Raji (cell line): Measurements from ENCODE around the gene SAMD4A.

Source experiments
- POLR2A ChIP-seq: IDR thresholded peaks from 2 replicates; pipeline ENCODE4 v1.6.1; 2011; ENCODE audit warnings: low read depth, low read length, control low read depth; ENCODE audit not compliant: insufficient read depth

SAMD4A gene

DNA sequence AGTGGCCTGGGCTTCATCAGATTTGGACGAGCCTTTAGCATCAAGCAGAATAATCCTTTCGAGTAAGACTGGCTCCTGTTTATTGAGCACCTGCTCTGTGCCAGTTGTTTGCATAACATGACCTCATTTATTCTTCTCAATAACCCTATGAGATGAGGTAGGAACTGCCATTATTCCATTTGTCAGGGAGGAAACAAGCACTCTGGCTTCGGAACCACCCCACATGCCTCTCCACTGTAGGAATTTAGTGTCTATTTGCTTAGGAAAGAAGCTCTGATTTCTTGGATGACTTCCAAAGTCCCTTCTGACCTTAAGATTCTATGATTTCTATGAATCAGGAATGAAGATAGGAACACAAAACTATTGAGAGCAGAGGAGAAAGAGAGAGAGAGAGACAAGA, 11.0 kb downstream of the SAMD4A start:
- no peak for TF ChIP-seq POLR2A

DNA sequence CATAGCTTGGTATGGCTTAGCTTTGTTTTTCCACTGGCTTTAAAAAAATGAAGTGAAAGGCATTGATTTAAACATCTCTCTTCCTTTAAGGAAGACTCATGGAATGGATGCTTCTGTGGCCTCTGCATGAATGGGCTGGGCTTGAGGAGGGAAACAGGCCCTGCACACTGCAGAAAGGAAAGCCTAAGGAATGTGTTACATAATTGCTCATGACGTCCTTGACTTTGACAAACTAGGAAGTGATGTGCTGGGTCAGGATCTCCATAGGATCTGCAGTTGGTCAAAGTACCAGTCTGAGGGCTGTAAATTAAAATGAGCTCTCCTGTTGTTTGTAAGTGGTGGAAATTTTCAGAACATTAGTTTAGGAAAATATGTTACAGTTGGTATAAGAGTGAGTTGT, 12.7 kb downstream of the SAMD4A start:
- no peak for TF ChIP-seq POLR2A

DNA sequence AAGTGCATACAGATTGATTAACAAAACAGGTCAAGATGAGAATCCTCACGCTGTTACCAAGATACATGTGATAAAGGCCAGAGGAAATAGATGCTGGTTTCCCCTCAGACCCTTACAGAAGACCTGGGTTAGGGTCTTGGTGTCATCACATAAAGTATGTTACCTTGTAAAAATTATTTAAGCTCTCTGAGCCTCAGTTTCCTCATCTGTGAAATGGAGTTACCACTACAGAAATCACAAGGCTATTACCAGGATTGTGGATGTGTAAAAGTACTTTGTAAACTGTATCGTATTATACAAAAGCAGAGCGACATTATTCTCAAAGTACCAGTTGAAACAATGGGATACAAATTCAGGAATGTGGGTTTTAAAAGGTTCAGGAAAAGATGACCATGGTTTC, 14.0 kb downstream of the SAMD4A start:
- TF ChIP-seq POLR2A: no peak

DNA sequence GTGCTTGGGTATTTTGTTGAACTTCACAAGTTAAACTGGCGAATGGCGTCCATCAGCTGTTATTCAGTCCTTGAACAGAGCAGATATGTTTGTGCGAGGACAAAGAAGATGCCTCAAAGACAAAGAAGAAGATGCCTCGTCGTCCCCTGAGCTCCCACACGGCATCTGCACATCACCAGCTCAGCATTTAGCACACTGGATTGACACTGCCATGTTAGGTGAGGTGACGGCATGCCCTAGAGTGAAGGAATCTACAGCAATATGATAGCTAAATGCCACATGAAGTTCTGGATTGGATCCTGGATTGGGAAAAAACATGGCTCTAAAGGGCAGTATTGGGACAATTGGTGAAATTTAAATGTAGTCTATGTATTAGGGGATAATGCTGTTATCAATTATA, 15.4 kb downstream of the SAMD4A start:
- TF ChIP-seq POLR2A: no peak

DNA sequence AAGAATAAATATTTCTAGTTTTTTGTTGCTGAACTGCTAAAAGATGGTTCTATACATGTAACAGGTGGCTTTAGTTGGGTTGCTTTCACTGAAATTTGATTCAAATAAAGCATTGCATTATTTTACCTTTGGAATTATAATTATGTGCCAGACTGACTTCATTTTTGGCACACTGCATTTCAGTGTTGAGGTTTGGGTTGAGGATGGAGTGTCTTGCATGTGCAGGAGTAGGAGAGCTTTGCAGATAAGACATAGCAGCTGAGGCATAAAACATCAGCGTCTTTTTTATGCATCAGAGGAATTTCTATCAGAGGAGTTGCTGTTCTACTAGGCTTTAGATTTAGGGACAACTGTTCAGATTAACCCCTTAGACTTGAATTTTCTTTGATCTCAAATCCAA, 17.2 kb downstream of the SAMD4A start:
- TF ChIP-seq POLR2A: no peak

DNA sequence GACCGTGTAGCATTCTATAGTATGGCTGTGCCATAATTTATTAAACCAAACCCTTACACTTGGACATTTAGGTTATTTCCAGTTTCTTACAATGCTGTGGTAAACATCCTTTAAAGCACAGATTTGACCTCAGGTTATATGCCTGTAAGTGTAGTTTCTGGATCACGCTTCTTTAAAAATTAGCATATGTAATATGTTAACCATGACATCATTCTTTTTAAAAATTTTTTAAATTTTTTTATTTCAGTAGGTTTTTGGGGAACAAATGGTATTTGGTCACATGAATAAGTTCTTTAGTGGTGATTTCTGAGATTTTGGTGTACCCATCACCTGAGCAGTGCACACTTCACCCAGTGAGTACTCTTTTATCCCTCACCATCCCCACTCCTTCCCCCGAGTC, 18.3 kb downstream of the SAMD4A start:
- TF ChIP-seq POLR2A: no peak

DNA sequence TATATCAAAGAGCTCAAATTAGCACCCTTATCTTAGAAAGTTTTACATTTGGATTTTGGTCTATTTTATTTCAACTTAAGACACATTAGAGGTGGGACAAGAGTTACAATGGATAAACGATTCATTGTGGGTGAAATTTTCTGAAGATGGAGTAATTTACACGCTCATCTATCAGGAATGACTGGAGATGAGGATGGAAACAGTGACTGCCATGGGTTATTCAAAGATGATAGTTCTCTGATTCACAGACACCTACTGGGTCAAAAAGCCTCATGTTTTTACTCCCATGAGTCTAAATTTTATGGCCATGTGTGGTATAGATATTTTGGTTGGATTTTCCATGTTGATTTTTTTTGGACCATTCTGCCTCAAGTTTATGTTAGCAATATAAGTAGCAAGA, 22.1 kb downstream of the SAMD4A start:
- no peak for TF ChIP-seq POLR2A

DNA sequence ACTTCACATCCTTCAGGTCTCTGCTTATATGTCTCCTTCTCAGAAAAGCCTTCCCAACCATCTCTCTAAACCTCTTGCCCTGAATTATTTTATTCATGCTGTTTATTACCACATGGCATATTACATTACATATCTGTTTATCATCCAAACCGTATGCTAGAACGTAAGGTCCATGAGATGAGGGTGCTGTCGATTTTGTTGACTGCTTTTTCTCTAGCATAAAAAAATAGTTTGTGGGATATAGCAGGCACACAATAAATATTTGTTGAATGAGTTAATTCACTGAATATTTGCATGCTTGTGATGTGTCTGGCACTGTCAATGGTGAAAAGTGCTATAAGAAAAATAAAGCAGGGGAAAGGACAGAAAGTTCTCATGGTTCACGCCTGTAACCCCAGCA, 22.9 kb downstream of the SAMD4A start:
- no peak for TF ChIP-seq POLR2A

DNA sequence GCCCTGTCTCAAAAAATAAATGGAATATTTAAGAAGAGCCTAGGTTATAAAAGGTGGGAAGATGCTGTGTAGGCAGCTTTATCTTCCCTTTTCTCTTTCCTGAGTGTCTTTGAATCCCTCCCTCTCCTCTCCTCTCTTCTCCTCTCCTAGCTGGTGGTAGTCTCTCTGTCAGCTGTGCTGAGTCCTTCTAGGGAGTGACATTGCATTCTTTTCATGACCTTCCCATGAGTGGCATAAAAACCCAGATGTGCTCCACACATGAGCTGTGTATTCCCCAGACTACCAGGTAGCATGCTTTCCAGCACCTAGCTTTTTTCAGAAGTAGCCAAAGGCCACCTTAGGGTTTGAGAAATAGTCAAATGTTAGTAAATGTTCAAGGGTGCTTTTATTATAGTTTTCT, 23.6 kb downstream of the SAMD4A start:
- TF ChIP-seq POLR2A: no peak

DNA sequence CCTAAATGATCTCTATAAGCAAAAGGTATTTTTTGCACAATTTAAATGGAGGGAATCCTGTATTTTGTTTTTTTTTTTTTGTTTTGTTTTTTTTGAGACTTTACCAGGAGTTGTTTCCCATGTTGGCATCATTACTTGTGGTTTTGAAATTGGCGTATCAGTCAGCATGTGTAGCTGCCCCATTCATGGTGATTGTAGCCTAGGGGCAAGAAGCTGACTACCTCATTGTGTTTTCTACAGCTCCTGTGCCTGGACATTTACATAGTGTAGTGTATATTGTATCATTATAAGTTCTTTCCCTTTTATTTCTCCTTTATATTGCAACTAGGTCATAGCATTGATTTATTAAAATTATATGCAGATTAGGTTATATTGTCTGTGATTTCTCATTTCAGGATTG, 24.5 kb downstream of the SAMD4A start:
- TF ChIP-seq POLR2A: no peak

DNA sequence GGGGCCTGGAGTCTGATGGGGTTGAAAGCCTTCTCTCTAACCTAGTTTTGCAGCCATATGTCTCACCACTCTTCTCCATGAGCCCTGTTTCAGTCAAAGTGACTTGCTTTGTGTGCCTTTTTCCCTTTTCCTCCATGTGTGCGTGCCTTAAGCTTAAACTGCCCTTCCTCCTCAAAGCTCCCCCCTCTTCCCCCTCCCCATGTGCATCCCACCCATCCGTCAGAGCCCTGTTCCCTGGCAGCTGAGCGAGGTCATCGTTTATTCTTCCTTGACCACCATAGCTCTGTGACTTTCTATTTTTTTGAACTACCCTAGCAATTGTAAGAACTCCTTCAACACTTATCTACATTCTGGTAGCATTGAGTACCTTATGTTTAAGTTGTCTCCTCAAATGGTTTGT, 24.9 kb downstream of the SAMD4A start:
- TF ChIP-seq POLR2A: no peak

DNA sequence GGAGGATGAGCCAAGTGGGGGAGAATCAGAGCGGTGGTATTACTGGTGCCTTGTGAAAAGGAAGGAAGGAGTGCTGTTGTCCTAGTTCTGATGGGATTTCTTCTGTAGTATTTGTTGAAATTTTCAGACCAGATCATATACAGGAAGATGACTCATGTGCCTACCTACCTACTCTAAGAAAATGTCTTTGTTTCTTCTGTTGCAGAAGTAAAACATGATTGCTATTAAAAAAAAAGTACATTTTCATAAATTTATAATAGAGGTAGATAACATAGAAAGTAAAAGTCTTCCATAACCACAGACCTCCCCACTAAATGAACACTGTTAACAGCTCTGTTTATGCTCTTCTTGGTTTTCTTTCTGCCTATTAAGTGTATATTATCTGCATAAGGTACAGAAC, 26.9 kb downstream of the SAMD4A start:
- TF ChIP-seq POLR2A: no peak

DNA sequence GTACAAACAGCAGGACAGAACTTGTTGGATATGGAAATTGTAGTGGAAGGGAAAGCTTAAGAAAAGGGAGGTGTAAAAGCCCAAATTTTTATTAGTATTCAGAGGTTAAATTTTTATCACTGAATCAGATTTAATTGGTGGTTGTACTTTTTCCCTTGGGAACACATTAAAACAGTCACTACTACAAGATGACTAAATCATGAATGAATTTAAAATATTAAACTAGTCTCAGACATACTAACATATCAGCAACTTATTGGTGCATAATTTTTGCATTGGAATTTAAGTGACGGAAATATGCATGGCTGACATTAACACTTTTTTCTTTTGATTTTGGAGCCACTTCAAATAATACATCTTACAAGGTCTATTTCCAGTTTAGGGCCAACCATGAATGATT, 27.6 kb downstream of the SAMD4A start:
- no peak for TF ChIP-seq POLR2A

DNA sequence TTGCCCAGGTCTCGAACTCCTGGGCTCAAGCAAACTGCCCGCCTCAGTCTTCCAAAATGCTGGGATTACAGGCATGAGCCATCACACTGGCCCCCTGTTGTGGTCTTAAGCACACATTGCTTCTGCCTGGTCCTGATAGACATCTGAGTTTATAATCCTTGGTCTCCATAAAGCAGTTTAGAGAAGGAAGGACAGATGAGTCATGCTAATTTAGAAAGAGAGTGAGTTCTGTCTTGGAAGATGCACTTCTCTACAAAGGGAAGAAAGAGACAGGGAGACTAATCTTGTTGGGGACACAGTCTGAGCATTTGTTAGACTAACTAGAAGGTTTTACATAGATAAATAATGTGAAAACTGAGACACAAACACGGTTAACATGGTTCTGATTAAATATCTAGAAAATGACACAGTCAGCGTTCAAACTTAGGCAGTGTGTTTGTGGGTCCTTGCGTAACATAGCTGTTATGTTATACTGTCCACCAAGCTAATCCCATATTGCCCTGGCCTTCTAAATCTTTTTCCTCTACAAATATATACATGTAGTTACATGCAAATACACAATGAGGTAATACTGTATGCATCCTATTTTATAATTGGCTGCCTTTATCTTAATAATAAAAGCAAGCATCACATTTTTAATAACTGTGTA, 31.0 kb downstream of the SAMD4A start:
- no peak for TF ChIP-seq POLR2A

DNA sequence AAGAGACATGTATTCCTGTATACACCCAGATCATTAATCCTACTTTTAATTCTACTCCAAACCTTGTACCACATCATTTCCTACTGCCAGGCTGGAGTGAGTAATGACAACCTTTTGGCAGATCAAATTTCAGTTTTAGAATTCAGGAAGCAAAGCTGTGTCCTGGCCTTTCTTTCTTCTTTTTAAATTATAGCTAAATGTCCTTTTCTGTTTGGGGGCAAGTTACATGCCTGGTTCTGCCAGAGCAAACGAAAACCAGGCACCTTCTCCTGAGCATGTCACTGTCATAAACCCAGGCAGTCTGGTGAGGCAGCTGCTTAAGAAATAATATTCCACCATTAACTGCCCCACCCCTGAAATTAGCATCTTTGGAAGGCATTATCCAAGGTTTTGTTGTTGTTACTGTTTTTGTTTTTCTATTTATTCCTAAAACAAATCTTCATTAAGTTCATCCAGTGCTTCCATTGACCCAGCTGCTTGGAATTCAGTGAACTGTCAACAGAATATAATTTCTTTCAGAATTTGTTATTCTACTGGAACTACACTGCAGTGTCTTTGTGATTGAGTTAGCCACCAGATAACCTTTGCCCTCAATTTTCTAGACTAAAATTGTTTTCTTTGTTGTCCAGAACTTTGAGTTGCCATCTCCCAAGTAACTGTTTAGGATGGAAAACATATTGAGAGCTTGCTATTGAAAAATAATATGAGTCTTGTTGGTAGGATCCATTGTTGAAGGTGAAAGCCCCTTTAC, 33.2 kb downstream of the SAMD4A start:
- no peak for TF ChIP-seq POLR2A

DNA sequence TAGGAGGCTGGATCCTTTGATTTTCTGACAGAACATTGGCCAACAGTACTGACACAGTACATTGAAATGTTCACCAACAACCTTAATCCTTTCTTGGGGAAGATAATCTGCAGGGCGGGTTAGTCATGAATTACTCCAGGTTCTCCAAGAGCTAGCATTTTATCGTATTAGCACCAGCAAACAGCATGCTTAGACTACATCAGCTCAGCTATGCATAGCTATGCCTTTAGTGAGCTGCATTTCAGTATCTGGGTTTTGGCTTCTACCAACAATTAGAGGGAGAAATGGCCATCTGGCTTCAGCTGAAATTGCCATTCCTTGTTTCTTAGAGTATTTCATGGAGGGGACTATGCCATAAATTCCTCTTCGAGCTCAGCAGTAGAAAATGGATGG, 33.8 kb downstream of the SAMD4A start:
- TF ChIP-seq POLR2A: no peak

DNA sequence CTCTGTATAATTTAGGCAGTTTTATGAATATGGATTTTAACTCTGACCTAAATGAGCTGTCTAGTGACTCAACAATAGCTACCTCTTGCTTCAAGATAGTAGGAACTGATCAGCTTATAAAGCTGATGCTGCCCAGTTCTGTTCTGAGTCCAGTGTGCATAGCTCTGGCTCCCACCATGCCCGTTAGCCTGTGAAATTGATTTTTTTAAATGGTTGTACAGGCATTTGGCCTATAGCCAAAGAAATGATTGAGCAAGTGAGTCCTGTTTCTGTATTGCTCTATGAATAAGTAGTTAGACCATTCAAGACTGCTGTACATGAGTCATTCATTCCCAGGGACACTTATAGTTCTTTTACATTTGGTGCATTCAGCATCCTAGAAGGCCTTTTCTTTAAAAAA, 36.4 kb downstream of the SAMD4A start:
- TF ChIP-seq POLR2A: no peak
